K562 (cell line): Measurements from ENCODE around the gene ST3GAL5. TPM values are rescaled to one million over a fixed set of nuclear protein-coding genes. Genes with fewer than 3 reads are reported as not detected.

Source experiments
- ARID3A ChIP-seq: IDR thresholded peaks from 2 replicates; pipeline ENCODE4 v1.6.1; 2012; ENCODE audit warnings: low read depth, low read length, improper control_type of control experiment, borderline replicate concordance
- HES1 ChIP-seq: fragments of 450-650 bp; IDR thresholded peaks from 2 replicates; pipeline ENCODE4 v1.6.1; 2016; ENCODE audit warnings: low read depth, mild to moderate bottlenecking, moderate library complexity
- ID3 ChIP-seq, 2 experiments: fragments of 250-450 bp in 1 of 2; fragments of 450-650 bp in 1 of 2; sonication (Bioruptor Pico) in 1 of 2; IDR thresholded peaks; 2 replicates each; pipeline versions ENCODE4 v1.6.1 to v1.8.0; 2016 to 2021; ENCODE audit warnings: mild to moderate bottlenecking in 2 of 2, moderate library complexity in 2 of 2, missing compliant biosample characterization in 1 of 2, missing genetic modification characterization in 1 of 2
- JUN ChIP-seq, 2 experiments: sonication (generic) in 1 of 2; formaldehyde crosslinking in 1 of 2; IDR thresholded peaks; 2 replicates each; pipeline versions ENCODE4 v1.6.1 to v1.8.0; 2012 to 2022; ENCODE audit warnings: borderline replicate concordance in 2 of 2, mild to moderate bottlenecking in 2 of 2, improper control_type of control experiment in 1 of 2, low read depth in 1 of 2, low read length in 1 of 2, missing genetic modification reagents in 1 of 2
- LEF1 ChIP-seq: fragments of 450-650 bp; IDR thresholded peaks from 2 replicates; pipeline ENCODE4 v1.6.1; 2016; ENCODE audit warnings: mild to moderate bottlenecking
- MYNN ChIP-seq, 2 experiments: sonication (generic); formaldehyde crosslinking in 1 of 2; IDR thresholded peaks; 2 replicates each; pipeline versions ENCODE4 v1.5.0 to v1.6.1; 2016 to 2020; ENCODE audit warnings: antibody characterized with exemption in 1 of 2, missing genetic modification reagents in 1 of 2
- PTTG1 ChIP-seq: fragments of 450-650 bp; IDR thresholded peaks from 2 replicates; pipeline ENCODE4 v1.6.1; 2016; ENCODE audit warnings: low read depth, mild to moderate bottlenecking, missing genetic modification characterization, missing compliant biosample characterization
- RAD21 ChIP-seq, 2 experiments: fragments of 250-450 bp in 1 of 2; fragments of 450-650 bp in 1 of 2; sonication (Bioruptor Pico) in 1 of 2; formaldehyde crosslinking in 1 of 2; IDR thresholded peaks in 1 of 2; conservative IDR thresholded peaks in 1 of 2; 2 replicates each; pipeline versions ENCODE4 v1.4.0 to v1.8.0; 2020 to 2022; ENCODE audit warnings: mild to moderate bottlenecking in 2 of 2, moderate library complexity in 1 of 2
- SETDB1 ChIP-seq: IDR thresholded peaks from one replicate; pipeline ENCODE4 v1.6.1; 2012; ENCODE audit warnings: low read length, control low read depth, inconsistent platforms
- XRCC4 ChIP-seq: IDR thresholded peaks from one replicate; pipeline ENCODE4 v1.6.1; 2011; ENCODE audit not compliant: insufficient read depth, insufficient read length; ENCODE audit errors: extremely low read depth
- ZNF121 ChIP-seq: sonication (generic); formaldehyde crosslinking; conservative IDR thresholded peaks from 2 replicates; pipeline ENCODE4 v1.8.0; 2022; ENCODE audit warnings: missing genetic modification reagents
- ZNF124 ChIP-seq: sonication (generic); formaldehyde crosslinking; IDR thresholded peaks from 2 replicates; pipeline ENCODE4 v1.8.1; 2022; ENCODE audit warnings: missing genetic modification reagents
- ZNF407 ChIP-seq: fragments of 450-650 bp; IDR thresholded peaks from 2 replicates; pipeline ENCODE4 v1.6.1; 2016; ENCODE audit warnings: low read depth
- ZNF76 ChIP-seq: fragments of 250-450 bp; sonication (Bioruptor Pico); IDR thresholded peaks from 2 replicates; pipeline ENCODE4 v1.4.0; 2020; ENCODE audit warnings: mild to moderate bottlenecking, moderate library complexity, borderline replicate concordance
- polyA plus RNA-seq, 8 experiments: library from polyadenylated mRNA; depleted of rRNA in 4 of 8; stranded (reverse) in 5 of 8; unstranded in 3 of 8; fragments of >200 nt; fragmentation: Nextera tagmentation in 2 of 8; fragmentation: Illumina TruSeq in 1 of 8; extraction: Ambion mirVana in 2 of 8; extraction: Trizol in 1 of 8; gene quantifications; 2 replicates each; pipeline versions ENCODE4 v1.2.1 to v1.2.3, GENCODE V29; 2011 to 2014; ENCODE audit warnings: inconsistent platforms in 1 of 8, missing spikeins in 1 of 8
- total RNA-seq, 7 experiments: library from RNA; depleted of rRNA in 6 of 7; stranded (reverse); fragments of >200 nt in 6 of 7; fragmentation: Illumina TruSeq in 2 of 7; extraction: Trizol in 2 of 7; gene quantifications; 2 replicates each; pipeline versions ENCODE4 v1.2.1 to v1.2.3, GENCODE V29; 2011 to 2021; ENCODE audit warnings: low replicate concordance in 1 of 7

Gene ST3GAL5
- total and polyA plus RNA-seq, 9 of the 15 experiments (the other 6 are each of a cell fraction or from before 2014, with no cell fraction given), result 1.6 to 10.0 (median 4.2) TPM

- TF ChIP-seq ARID3A (peak; percentile 92), JUN (IDR thresholded peaks at IDR 0.05; ENCODE audit: borderline replicate concordance, low read depth, low read length) (peak; percentile 62; the same call in 1 of the 2 replicates), JUN (CRISPR knock-in tag; IDR thresholded peaks at IDR 0.05; ENCODE audit: borderline replicate concordance) (no peak), MYNN (IDR thresholded peaks at IDR 0.05) (peak; percentile 64; the same call in 1 of the 2 replicates), MYNN (CRISPR knock-in tag; IDR thresholded peaks at IDR 0.05) (no peak), ID3 (CRISPR knock-in tag; IDR thresholded peaks at IDR 0.05) (no peak), ID3 (tag; IDR thresholded peaks at IDR 0.05) (no peak), SETDB1 (no peak), HES1 (peak; percentile 81), ZNF121 (CRISPR knock-in tag) (no peak), LEF1 (peak; percentile 92), ZNF407 (no peak), ZNF124 (CRISPR knock-in tag) (no peak), PTTG1 (tag) (no peak), XRCC4 (no peak), ZNF76 (CRISPR knock-in tag) (no peak), RAD21 (CRISPR knock-in tag; conservative IDR thresholded peaks at IDR 0.05 in 1 of 2, IDR thresholded peaks at IDR 0.05 in 1 of 2) (peak in 1 of 2 experiments; percentile 21; a peak in 1 of 4 replicates)
These were observed 45.2 kb upstream of the ST3GAL5 start (continued) for GRCh38 chr2:85933753-85934594.
